Right cardiac atrium (tissue), 5 donors: ENCODE data around the gene ATRN. TPM values are rescaled to one million over a fixed set of nuclear protein-coding genes. Genes with fewer than 3 reads are reported as not detected.

Source experiments
- ATAC-seq, 2 donors: fragments of 200-7000 bp; cut with Tn5 transposase; one replicate each; pipeline versions ENCODE4 v1.8.0 to v1.9.1; 2020; ENCODE audit warnings: moderate library complexity in 2 of 2, mild to moderate bottlenecking in 1 of 2
- DNase-seq, 3 donors: peaks; one replicate each; pipeline ENCODE4 v3.0.0-alpha.2; 2020
- H3K27ac ChIP-seq: one replicate; pipeline ENCODE4 v1.5.1; 2013; ENCODE audit warnings: mild to moderate bottlenecking, low read length, control low read depth, moderate library complexity
- H3K27me3 ChIP-seq: one replicate; pipeline ENCODE4 v1.6.1; 2013; ENCODE audit not compliant: control insufficient read depth, insufficient read depth
- H3K4me1 ChIP-seq: one replicate; pipeline ENCODE4 v1.6.1; 2013; ENCODE audit warnings: low read length; ENCODE audit not compliant: control insufficient read depth, insufficient read depth
- H3K4me3 ChIP-seq: one replicate; pipeline ENCODE4 v1.5.1; 2013; ENCODE audit warnings: low read length, control low read depth
- H3K9me3 ChIP-seq: one replicate; pipeline ENCODE4 v1.6.1; 2013; ENCODE audit warnings: low read length; ENCODE audit not compliant: control insufficient read depth
- whole genome bisulfite sequencing: extraction: QIAGEN DNeasy Blood & Tissue Kit; methylation state at CpG from one replicate; pipeline ENCODE4 v1.1.7; 2013; 5-methylcytosine and 5-hydroxymethylcytosine counted together
- intact Hi-C, 4 donors: fragments of 100-400 bp; cut with DNase I; formaldehyde crosslinking; loops; one replicate each; pipeline versions ENCODE4 v1.11.0 to v1.14.0; 2022 to 2023
- polyA plus RNA-seq: library from polyadenylated mRNA; stranded (reverse); fragments of 200-250 nt; gene quantifications from one replicate; pipeline ENCODE4 v1.2.3, GENCODE V29; 2013
- total RNA-seq, 4 donors: library from RNA; stranded (reverse); fragmentation: NEBNext Ultra II Directional; extraction: Animal tissue kit (Norgen Biotek cat#: 25700); gene quantifications; one replicate each; pipeline ENCODE4 v1.2.1, GENCODE V29; 2021
- donor health status: healthy with polysubstance abuse.
- donor health status: DM: no; HTN: yes; CAD: no.
- donor health status: DM: no; HTN: no; CAD: no.
- donor health status: DM: no; HTN: yes; CAD: no; lungs with severe emphysema.
- donor health status: DM: yes; HTN: yes; CAD: no.

ATRN gene
- total and polyA plus RNA-seq, 5 donors, result 9.5 to 33.1 (median 31.7) TPM

DNA sequence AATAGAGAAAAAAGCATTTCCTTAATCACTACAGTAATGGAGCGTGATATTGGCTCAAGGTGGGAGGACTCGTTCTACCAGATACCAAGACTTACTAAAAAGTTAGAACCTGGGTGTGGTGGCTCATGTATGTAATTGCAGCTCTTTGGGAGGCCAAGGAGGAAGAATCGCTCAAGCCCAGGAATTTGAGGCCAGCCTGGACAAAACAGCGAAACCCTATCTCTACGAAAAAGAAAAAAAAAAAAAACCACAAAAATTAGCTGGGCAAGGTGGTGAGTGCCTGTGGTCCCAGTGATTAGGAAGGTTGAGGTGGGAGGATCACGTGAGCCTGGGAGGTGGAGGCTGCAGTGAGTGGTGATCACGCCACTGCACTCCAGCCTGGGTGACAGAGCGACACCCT is 24.0 kb upstream of the ATRN start:
- DNase-seq (no peak), ATAC-seq (no peak)
- 89% methylated on average over 8 of the region's 8 CpGs for WGBS
- H3K27ac ChIP-seq, result no peak overlapping the region
- H3K9me3 ChIP-seq, result no peaks in the 10 kb centered on the region
- no peaks in the 10 kb centered on the region for H3K27me3 ChIP-seq
- no peak overlapping the region for H3K4me3 ChIP-seq
- intact Hi-C loops, result no loop called here
- H3K4me1 ChIP-seq, result no peaks in the 10 kb centered on the region

DNA sequence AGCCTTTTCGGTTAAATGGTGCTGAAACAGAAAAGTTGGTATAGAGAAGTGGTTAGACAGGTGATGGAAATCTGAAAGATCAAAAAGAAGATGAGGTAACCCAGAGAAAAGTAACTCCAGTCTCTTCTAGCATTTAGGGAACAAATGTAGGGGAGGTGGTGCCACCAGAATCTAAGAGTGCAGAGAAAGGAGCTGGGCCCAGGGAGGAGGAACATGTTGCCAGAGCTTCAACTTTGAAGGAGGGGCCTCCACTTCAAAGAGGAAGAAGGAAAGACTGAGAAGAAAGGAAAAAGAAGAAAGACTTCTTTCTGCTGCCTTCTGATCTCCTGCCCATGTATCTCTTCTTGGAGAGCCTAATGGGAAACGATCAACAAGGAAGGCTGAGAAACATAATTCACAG is 23.5 kb upstream of the ATRN start:
- DNase-seq, result no peak
- no peak overlapping the region for H3K4me3 ChIP-seq
- intact Hi-C loops, result no loop called here
- no peak overlapping the region for H3K27ac ChIP-seq
- no peaks in the 10 kb centered on the region for H3K4me1 ChIP-seq
- H3K27me3 ChIP-seq, result no peaks in the 10 kb centered on the region
- WGBS, result 82% methylated on average over 2 of the region's 2 CpGs
- no peaks in the 10 kb centered on the region for H3K9me3 ChIP-seq
- no peak for ATAC-seq

DNA sequence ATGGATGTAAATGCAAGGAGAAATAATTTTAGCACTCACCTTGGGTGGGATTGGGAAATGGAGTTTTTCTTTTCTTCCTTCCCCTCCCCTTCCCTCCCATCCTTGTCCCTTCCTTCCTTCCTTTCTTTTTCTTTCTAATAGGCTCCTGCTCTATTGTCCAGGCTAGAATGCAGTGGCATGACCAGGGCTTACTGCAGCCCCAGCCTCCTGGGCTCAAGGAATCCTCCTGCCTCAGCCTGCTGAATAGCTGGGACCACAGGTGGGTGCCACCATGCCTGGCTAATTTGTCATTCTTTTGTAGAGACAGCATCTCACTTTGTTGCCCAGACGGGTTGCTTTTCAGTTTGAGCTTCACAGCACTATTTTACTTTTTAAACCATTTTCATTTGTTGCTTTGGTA is 21.5 kb upstream of the ATRN start:
- no peak for ATAC-seq
- 69% methylated on average over 1 of the region's 1 CpG for WGBS
- Histone ChIP-seq H3K27ac (no peak overlapping the region), H3K9me3 (no peaks in the 10 kb centered on the region), H3K4me3 (no peak overlapping the region), H3K27me3 (no peaks in the 10 kb centered on the region), H3K4me1 (no peaks in the 10 kb centered on the region)
- intact Hi-C loops, result no loop called here
- no peak for DNase-seq

DNA sequence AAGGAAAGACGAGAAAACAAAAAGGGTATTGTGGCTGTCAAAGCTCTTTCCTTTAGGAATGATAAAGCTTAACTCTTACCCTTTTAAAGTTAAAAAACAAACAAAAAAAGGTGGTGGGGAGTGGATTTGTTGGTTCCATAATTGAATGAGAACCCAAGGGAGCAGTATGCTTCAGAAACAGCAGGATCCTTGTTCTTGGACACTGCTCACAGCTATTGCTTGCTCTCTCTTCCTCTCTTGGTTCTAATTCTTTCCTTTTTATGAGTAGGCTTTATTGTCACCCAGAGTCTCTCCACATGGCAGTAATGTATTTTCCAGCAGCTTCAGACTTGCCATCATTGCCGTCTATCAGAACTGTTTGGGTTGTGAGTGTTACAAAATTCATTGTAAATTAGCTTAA is 18.7 kb upstream of the ATRN start:
- ATAC-seq, result no peak
- H3K27ac ChIP-seq, result no peak overlapping the region
- no peak for DNase-seq
- 63% methylated on average over 2 of the region's 2 CpGs for WGBS
- no peaks in the 10 kb centered on the region for H3K4me1 ChIP-seq
- intact Hi-C loops, result no loop called here
- no peaks in the 10 kb centered on the region for H3K27me3 ChIP-seq
- H3K4me3 ChIP-seq, result no peak overlapping the region
- H3K9me3 ChIP-seq, result no peaks in the 10 kb centered on the region

DNA sequence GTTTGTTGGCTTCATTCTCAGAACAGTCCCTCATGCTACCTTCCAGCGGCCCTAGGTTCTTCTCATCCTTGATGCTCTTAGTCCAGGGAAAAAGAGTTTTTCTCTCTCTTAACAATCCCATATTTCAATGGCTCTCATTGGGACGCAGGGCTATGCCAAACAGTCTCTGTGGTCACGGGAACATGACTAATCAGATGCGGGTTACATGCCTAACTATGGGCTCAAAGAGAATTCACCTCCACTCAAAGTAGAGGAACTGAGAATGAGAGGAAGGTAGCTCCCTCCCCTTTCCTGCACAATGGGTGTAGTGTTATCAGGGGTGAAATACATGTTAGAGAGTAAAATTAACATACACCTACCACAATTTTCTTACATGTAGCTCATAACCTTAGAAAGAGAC is 18.1 kb upstream of the ATRN start:
- H3K27ac ChIP-seq, result no peak overlapping the region
- H3K27me3 ChIP-seq, result no peaks in the 10 kb centered on the region
- intact Hi-C loops, result no loop called here
- no peak overlapping the region for H3K4me3 ChIP-seq
- H3K9me3 ChIP-seq, result no peaks in the 10 kb centered on the region
- no peak for DNase-seq
- no peak for ATAC-seq
- WGBS, result 82% methylated on average over 4 of the region's 4 CpGs
- no peaks in the 10 kb centered on the region for H3K4me1 ChIP-seq

DNA sequence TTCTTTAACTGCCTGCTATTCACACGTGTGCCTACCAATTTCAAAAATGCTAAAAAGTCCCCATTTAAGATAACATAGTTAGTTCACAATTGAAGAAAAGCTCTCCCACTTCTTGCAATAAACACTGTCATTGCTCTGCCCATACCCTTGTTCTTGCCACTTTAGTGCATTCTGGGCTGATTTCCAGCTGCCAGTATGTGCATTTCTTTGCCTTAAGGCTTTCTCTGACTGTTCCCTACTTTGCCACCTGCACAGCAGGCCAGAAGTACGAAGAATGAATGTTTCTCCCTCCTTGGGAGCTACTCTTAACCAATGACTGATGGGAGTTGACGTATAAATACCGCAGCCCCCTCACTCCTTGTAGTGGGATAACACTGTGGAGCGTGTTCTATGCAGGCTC is 16.0 kb upstream of the ATRN start:
- intact Hi-C loops, result no loop called here
- H3K27me3 ChIP-seq, result no peaks in the 10 kb centered on the region
- no peaks in the 10 kb centered on the region for H3K4me1 ChIP-seq
- DNase-seq (no peak), ATAC-seq (no peak)
- WGBS, result 65% methylated on average over 5 of the region's 5 CpGs
- no peaks in the 10 kb centered on the region for H3K9me3 ChIP-seq
- H3K27ac ChIP-seq, result no peak overlapping the region
- no peak overlapping the region for H3K4me3 ChIP-seq

DNA sequence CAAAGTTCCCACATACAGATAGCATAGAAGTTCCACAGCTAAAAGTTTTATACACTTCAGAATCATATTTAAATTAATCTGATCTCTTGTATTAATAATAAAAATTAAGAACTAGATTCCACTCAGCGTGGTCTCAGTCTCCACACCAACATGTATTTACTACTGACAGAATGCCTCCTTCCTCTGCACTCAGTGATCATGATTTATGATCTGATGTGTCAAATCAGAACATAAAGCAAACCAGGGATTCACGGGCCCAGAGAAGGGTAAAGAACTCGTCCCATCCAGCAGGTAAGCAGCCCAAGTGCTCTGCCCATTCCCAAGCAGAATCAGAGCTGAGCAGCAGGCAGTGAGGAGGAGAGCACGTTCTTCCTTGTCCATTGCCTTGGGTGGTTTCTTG is 14.2 kb upstream of the ATRN start:
- intact Hi-C loops, result no loop called here
- Histone ChIP-seq H3K9me3 (no peaks in the 10 kb centered on the region), H3K27me3 (no peaks in the 10 kb centered on the region), H3K4me3 (no peak overlapping the region), H3K4me1 (no peaks in the 10 kb centered on the region), H3K27ac (no peak overlapping the region)
- 67% methylated on average over 4 of the region's 4 CpGs for WGBS
- ATAC-seq (no peak), DNase-seq (no peak)

DNA sequence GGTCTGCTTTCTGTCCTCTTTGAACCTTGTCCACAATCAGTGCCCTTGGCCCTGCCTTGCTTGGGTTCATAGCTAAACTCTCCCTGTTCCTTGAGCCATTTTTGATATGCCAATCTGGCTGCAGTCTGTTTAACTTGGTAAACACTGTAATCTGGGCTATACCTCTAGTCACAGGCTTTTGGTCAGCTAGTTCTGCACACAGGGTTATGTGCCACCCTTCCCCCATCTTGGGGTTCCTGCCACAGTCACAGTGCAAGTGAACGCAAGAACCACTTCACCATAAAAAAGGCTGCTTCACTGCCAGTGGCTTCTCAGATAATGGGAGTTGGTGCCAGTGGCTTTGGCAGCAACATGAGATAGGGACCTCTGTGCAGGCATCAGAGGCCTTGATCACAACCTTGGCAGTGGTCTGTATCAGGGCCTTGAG is 10.9 kb upstream of the ATRN start:
- DNase-seq (no peak), ATAC-seq (peak in 1 of 2 donors; percentile 31)

DNA sequence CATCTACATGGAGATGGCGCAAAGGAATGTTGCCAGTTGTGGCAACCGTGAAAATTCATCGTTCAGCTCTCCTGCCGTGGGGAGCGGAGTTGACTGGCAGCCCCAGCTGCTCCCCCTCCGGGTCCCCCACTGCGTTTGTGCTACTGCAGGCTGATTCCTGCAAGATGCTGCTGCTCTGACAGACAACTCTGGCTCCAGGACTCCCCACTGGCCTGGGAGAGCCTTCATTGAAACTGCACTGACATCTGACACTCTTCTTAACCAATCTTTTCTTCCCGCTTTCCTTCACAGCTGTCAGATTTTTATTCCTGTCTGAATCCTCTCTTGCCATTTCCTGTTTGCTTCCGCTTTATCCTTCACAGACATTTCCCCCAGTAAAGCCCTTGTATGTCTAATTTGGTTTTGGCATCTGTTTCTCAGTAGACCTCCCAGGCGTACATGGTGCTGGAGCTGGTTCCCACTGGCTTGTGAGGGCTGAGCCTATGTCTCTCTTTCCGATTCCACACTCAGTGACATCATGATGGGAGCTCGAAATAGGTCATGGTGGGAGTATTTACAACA is 9.5 kb upstream of the ATRN start:
- WGBS, result 36% methylated on average over 12 of the region's 12 CpGs
- Histone ChIP-seq H3K27me3 (no peaks in the 10 kb centered on the region), H3K9me3 (no peaks in the 10 kb centered on the region), H3K27ac (no peak overlapping the region), H3K4me1 (no peaks in the 10 kb centered on the region), H3K4me3 (no peak overlapping the region)
- DNase-seq (no peak), ATAC-seq (no peak)
- intact Hi-C loops, result no loop called here

More for the DNA sequence above, 10.9 kb upstream of the ATRN start:
- H3K27me3 ChIP-seq, result no peaks in the 10 kb centered on the region
- no peak overlapping the region for H3K27ac ChIP-seq
- no peaks in the 10 kb centered on the region for H3K9me3 ChIP-seq
- H3K4me3 ChIP-seq, result no peak overlapping the region
- intact Hi-C loops, result no loop called here
- H3K4me1 ChIP-seq, result no peaks in the 10 kb centered on the region
- WGBS, result 72% methylated on average over 1 of the region's 1 CpG

DNA sequence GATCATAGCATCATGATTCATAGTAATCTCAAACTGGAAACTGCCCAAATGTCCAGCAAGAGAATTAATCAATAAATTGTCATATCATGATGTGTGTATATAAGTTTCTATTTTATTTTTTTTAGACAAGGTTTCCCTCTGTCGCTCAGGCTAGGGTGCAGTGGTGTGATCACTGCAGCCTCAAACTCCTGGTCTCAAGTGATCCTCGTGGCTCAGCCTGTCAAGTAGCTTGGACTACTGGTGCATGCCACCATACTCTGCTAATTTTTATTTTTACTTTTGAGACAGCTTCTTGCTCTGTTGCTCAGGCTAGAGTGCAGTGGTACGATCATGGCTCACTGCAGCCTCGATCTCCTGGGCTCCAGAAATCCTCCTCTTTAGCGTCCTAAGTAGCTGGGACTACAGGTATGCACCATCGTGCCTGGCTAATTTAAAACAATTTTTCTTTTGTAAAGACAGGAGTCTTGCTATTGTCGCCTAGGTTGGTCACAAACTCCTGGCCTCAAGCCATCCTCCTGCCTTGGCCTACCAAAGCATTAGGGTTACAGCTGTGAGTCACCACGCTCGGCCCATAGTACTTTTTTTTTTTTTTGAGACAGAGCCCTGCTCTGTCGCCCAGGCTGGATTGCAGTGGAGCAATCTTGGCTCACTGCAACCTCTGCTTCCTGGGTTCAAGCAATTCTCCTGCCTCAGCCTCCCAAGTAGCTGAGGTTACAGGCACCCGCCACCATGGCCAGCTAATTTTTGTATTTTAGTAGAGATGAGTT is 8.7 kb upstream of the ATRN start:
- H3K4me1 ChIP-seq, result no peaks in the 10 kb centered on the region
- DNase-seq (no peak), ATAC-seq (no peak)
- WGBS, result 90% methylated on average over 11 of the region's 11 CpGs
- intact Hi-C loops, result no loop called here
- no peak overlapping the region for H3K4me3 ChIP-seq
- no peaks in the 10 kb centered on the region for H3K9me3 ChIP-seq
- H3K27me3 ChIP-seq, result no peaks in the 10 kb centered on the region
- H3K27ac ChIP-seq, result no peak overlapping the region

DNA sequence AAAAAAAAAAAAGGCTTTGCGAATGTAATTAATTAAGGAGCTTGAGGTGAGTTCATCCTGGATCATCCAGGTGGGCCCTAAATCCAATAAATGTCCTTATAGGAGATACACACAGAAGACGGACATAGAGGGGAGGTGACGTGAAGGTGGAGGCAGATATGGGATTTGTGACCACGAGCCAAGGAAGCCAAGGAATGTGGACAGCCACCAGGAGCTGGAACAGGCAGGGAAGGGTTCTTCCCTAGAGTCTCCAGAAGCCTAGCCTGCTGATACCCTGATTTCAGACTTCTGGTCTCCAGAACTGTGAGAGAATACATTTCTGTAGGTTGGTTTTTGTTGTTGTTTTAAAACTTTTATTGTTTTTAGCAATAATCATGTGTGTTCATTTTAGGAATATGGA is 6.7 kb upstream of the ATRN start:
- Histone ChIP-seq H3K27me3 (no peaks in the 10 kb centered on the region), H3K9me3 (no peaks in the 10 kb centered on the region), H3K27ac (no peak overlapping the region), H3K4me1 (no peaks in the 10 kb centered on the region), H3K4me3 (no peak overlapping the region)
- DNase-seq (no peak), ATAC-seq (no peak)
- intact Hi-C loops, result no loop called here
- WGBS, result 71% methylated on average over 4 of the region's 4 CpGs

DNA sequence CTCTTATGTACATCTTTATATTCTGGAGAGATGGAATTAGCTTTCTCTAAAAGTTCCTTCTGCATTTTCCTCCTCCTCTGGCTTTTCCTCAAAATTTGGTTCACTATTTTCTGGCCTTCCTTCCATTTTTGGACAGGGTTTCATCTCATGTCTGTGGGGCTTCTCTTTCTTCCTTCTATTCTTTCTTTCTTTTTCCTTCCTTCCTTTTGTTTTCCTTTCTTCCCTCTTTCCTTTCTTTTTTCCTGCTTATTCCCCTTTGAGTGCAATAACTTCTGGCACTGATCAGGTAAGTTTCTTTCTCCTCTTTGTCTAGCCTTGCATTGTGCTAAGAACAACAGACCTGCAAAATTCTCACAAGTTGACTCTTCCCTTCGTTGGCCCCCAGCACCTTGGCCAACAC is 5.5 kb upstream of the ATRN start:
- DNase-seq, result no peak
- H3K9me3 ChIP-seq, result no peaks in the 10 kb centered on the region
- no peaks in the 10 kb centered on the region for H3K27me3 ChIP-seq
- H3K27ac ChIP-seq, result no peak overlapping the region
- H3K4me1 ChIP-seq, result no peaks in the 10 kb centered on the region
- H3K4me3 ChIP-seq, result no peak overlapping the region
- no peak for ATAC-seq
- WGBS, result 33% methylated on average over 1 of the region's 1 CpG
- intact Hi-C loops, result no loop called here
